HG03558 (cell line): ENCODE data around the gene FAM50A.
A peak's percentile ranks its signal among the peaks of the same experiment; 100 is the strongest.

Experiments used
- ATAC-seq: cut with Tn5 transposase; IDR thresholded peaks from one replicate; pipeline ENCODE4 v1.9.1; 2021; ENCODE audit warnings: moderate number of reproducible peaks; ENCODE audit not compliant: unreplicated experiment; ENCODE audit errors: extremely low read depth

The FAM50A gene

GRCh38 chrX:154411981-154412340 is 32.0 kb upstream of the FAM50A start:
- no peak for ATAC-seq

- ATAC-seq = no peak
Measured at GRCh38 chrX:154412468-154412867, 31.5 kb upstream of the FAM50A start.

GRCh38 chrX:154413142-154413541 is 30.8 kb upstream of the FAM50A start:
- ATAC-seq = no peak

DNA sequence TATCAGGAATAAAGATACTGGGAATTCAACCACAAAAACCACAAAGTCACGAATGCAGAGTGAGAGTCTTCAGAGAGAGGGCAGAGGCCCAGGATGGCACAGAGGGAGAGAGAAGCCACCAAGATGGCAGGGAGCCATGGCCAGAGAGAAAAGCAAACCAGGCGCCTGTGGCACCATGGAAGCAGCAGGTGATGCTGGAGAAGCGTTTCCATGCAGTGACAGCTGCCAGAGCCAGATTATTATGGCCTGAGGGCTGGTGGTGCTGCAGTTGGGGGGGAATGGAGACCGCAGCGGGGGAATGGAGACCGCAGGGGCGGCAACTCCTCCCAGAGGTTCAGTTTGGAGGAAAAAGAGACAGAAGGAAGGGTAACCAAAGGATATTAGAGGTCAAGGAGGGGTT is 26.8 kb upstream of the FAM50A start:
- no peak for ATAC-seq

DNA sequence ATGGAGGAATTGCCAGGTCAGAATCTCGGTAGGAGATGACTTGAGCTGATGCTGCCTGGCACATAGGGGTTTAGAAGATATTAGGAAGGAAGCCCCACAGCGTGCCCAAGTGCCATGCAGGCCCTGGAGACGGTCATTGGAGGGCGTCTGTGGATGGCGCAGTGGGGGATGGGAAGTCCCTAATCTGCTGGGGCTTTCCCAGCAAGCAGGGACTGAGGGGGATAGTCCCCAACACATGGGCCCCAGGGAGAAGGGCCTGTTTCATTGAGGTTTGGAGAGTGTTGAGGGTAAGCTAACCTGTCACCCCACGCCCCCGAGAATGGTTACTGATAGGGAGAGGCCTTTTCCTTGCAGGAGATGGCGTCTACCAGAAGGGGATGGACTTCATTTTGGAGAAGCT is 24.8 kb upstream of the FAM50A start:
- ATAC-seq = no peak

GRCh38 chrX:154419688-154420401 is 24.1 kb upstream of the FAM50A start:
- no peak for ATAC-seq

DNA sequence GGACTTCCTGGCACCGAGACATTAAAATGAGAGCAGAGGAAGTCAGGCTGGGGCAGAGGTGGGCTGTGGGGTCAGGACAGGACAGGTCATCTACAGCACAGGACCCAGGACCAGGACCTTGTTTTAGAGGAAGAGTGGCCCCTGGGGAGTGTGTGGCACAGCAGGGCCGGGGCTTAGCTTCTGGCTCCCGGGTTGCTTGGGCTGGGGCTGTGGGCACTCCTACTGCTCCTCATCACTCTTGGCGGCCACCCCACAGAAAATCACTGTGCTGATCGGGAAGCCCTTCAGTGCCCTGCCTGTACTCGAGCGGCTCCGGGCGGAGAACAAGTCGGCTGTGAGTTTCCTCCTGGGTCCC is 23.6 kb upstream of the FAM50A start:
- ATAC-seq = no peak

DNA sequence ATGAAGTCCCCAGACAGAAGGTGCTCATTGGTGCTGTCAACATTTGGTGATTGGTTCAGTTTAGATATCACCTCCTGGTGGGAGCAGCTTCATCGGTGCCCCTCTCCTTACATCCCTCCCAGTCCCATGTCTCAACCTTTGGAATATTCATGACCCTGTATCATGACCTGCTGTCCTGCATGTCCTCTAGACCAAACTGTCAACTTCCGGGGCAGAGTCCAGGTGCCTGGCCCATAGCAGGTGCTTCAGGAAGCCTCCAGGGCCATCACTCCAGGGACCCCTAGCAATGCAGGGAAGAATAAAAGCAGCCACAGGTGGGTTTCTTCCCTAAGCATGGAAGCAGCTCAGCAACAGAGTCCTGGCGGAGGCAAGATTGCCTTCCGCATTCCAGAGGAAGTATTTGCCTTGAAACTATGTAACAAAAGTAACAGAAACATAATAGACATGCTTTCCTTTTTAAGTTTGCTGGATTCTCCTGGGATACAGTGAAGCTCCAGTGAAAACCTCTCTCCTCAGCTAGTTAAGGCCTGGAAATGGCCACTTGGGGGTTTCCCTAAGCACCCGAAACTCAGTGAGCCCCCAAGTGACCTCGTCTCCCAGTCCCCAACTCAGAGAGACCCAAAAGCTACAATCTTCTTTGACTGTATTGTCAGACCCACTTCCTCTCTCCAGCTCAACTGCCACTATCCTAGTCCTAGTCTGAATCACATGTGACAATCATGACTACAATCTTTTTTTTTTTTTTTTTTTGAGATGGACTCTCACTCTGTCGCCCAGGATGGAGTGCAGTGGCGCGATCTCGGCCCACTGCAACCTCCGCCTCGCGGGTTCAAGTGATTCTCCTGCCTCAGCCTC is 16.8 kb upstream of the FAM50A start:
- ATAC-seq = no peak

DNA sequence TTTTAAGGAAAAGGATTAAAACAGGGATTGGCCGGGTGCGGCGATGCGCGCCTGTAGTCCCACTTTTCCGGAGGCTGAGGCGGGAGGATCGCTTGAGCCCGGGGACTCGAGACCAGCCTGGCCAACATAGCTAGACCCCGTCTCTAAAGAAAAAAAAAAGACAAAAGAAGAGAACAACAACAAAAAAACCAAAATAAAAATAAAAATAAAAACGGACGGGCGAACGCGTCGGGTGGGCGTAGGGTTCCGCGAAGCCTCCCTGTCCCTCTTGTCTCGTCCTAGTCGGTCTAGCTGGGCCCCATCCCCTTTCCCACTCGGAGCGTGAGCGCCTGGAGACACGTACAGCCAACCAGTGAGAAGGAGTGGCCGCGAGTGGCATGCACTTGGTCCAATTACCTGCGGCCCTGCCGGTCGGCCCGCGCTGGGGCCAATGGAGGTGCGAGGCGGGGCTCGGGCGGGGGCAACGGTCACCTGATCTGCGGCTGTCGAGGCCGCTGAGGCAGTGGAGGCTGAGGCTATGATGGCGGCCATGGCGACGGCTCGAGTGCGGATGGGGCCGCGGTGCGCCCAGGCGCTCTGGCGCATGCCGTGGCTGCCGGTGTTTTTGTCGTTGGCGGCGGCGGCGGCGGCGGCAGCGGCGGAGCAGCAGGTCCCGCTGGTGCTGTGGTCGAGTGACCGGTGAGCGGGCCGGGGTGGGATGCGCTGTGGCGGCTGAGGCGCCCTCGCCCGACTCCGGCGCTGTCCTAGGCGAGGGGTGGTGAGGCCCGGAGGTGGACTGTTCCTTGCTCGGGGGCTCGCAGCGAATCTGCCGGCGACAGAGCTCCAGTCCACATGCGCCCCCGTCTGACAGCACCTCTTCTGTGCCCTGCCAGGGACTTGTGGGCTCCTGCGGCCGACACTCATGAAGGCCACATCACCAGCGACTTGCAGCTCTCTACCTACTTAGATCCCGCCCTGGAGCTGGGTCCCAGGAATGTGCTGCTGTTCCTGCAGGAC is 15.5 kb upstream of the FAM50A start, which contains the start of gene ATP6AP1:
Gene ATP6AP1 (plus strand): TSS at position 502 of the 996 bp plus-strand sequence. CDS start 16 bp downstream, at position 518.
- ATAC-seq = peak; percentile 83

GRCh38 chrX:154429711-154430110 is 14.2 kb upstream of the FAM50A start:
- ATAC-seq = no peak

GRCh38 chrX:154430479-154430878 is 13.5 kb upstream of the FAM50A start:
- no peak for ATAC-seq

DNA sequence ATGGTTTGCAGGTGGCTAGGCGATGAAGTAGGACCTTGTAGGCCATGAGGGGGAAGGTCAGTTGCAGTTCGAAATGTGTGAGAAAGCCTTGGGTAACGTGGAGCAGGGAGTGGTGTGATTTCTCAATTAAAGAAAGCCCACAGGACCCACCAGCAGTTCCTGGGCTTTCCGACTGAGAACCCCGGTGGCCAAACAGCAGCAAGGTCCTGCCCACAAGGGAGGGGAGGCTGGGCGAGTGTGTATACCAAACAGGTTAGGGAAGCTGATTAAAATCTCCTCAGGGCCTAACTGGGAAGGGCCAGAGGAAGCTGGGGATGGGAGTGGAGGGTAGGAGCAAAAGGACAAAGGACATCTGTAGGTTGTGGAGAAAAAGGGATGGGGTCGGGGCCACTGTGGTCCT is 13.0 kb upstream of the FAM50A start:
- no peak for ATAC-seq

DNA sequence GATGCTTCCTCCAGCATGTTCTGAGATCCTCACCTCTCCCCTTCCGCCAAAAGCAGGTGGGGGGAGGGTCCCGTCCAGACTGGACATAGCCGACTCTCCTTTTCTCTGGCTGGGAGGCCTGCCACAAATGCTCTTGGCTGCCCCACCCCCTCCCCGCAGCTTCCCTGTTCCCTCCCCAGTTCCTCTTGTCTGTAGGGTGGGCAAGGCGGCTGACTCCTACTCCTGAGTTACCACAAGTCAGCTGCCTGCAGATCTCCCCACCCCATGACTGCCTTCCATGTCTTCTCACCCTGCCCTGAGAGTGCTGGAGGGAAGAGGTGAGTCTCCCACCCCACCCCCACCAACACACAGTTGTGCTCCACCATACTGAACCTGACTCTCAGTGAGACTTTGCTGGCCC is 12.6 kb upstream of the FAM50A start:
- ATAC-seq = no peak

DNA sequence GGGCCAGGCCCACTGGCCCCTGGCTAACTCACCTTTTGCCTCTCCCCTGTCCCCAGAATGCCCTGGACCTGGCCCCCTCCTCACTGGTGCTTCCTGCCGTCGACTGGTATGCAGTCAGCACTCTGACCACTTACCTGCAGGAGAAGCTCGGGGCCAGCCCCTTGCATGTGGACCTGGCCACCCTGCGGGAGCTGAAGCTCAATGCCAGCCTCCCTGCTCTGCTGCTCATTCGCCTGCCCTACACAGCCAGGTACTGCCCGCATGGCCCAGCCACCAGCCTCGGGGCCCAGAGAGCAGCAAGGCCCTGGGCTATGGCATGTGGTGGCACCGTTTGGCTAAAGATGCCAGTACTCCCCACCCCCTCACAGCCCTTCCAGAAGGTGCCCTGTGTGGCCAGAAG is 11.7 kb upstream of the FAM50A start:
- no peak for ATAC-seq

DNA sequence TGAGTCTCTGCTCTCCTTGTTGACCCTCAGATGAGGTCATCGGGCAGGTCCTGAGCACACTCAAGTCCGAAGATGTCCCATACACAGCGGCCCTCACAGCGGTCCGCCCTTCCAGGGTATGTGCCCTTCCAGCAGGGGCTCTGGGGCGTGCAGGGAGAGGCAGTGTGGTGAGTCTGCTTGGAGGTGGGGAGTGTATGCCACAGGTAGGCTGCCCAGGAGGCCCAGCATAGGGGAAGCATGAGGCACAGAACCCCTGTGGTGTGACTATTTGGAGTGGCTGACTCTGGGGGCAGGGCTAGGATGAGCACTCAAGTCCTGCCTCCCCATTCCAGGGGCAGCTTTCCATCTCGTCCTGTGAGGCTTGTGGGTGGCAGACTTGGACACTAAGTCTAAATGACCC is 10.3 kb upstream of the FAM50A start:
- ATAC-seq = no peak

DNA sequence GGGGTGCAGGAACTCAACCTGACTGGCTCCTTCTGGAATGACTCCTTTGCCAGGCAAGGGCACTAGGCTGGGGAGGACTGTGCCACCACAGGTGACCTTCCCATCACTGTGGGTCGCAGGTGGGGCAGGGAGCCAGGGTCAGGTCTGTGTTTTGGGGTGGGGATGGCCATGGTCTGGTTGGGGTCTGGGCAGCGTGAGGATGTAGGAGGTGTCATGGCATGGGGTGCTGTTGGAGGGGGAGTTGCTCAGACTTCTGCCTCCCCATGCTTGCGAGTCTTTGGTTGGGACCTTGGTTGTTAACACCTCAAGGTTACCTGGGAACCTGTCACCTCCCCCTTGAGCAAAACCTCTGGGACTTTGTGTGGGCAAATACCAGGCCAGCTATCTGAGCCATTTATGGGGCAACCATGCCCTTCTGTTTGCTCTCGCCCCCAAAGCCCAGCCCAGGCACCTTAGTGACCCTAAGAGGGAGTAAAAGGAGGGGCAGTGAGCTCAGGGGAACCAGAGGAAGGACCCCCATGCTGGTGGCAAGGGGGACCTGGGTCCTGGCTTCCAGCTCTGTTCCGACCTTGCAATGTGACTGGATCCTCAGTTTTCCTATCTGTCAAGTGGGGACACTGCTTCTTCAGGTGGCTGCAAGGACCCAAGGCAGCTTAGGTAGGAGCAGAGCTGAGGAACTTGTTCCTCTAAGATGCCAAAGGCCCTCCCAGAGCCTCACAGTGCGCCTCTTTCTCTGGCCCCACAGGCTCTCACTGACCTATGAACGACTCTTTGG is 9.4 kb upstream of the FAM50A start:
- ATAC-seq = no peak

DNA sequence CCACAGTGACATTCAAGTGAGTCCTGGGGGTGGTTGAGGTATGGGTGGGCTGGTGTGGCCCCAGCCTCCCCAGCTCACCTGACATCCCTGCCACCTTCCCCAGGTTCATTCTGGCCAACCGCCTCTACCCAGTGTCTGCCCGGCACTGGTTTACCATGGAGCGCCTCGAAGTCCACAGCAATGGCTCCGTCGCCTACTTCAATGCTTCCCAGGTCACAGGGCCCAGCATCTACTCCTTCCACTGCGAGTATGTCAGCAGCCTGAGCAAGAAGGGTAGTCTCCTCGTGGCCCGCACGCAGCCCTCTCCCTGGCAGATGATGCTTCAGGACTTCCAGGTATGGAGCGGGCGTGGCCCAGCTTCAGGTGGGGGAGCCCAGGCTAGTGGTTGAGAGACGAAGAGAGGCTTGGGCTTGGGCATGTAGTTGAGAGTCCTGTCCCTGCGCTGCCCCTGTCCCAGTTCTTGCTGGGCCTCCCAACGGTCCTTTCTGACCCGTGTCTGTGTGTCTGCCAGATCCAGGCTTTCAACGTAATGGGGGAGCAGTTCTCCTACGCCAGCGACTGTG is 8.7 kb upstream of the FAM50A start:
- ATAC-seq = no peak

DNA sequence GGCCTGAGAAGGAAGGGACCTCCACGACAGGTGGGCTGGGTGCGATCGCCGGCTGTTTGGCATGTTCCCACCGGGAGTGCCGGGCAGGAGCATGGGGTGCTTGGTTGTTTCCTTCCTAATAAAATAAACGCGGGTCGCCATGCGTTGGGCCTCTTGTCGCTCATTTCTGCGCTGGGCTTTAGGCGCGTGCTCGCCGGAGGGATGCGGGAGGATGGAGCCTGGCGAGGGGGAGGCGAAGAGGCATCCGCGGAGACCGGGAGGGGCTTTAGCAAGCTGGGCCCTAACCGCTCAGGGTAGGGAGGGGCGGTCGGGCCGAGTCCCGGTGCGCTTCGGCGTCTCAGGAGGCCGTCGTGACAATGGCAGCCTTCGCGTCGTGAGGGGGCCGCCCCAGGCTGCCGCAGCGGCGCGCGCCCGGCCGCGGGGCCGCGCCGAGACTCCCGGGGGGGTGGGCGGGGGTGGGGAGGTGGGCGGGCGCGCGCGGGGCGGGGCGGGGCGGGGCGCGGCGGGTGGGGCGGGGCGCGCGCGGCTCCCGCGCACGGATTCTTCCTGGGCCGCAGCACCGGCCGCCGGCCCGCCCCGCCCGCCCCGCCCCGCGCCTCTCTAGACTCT is 7.5 kb upstream of the FAM50A start:
- no peak for ATAC-seq
